GM19467 (cell line): ENCODE results near the gene LGALS9.

Experiments
- ATAC-seq: cut with Tn5 transposase; IDR thresholded peaks from one replicate; pipeline ENCODE4 v1.9.1; 2021; ENCODE audit warnings: mild to moderate bottlenecking, moderate library complexity; ENCODE audit not compliant: unreplicated experiment

Gene LGALS9

GRCh38 chr17:27630607-27631410 is at the start of gene LGALS9:
TSS of gene LGALS9 (plus strand) at chr17:27631188. CDS start at chr17:27631266, 78 bp downstream.
- no peak for ATAC-seq

GRCh38 chr17:27582696-27583095 is 48.3 kb upstream of the LGALS9 start:
- no peak for ATAC-seq

- no peak for ATAC-seq
Observed at GRCh38 chr17:27585153-27585681, 45.8 kb upstream of the LGALS9 start.

GRCh38 chr17:27585792-27586191 is 45.2 kb upstream of the LGALS9 start:
- ATAC-seq: no peak

- no peak for ATAC-seq
Observed at GRCh38 chr17:27586203-27586721, 44.7 kb upstream of the LGALS9 start.

GRCh38 chr17:27588354-27588753 is 42.6 kb upstream of the LGALS9 start:
- ATAC-seq: no peak

GRCh38 chr17:27590864-27591263 is 40.1 kb upstream of the LGALS9 start:
- no peak for ATAC-seq

GRCh38 chr17:27591986-27592385 is 39.0 kb upstream of the LGALS9 start:
- ATAC-seq: no peak

- ATAC-seq: no peak
Observed at GRCh38 chr17:27593232-27593856, 37.6 kb upstream of the LGALS9 start.

GRCh38 chr17:27593857-27594255 is 37.1 kb upstream of the LGALS9 start:
- no peak for ATAC-seq

- no peak for ATAC-seq
Observed at GRCh38 chr17:27595208-27595607, 35.8 kb upstream of the LGALS9 start.

- no peak for ATAC-seq
Observed at GRCh38 chr17:27596096-27596495, 34.9 kb upstream of the LGALS9 start.

- no peak for ATAC-seq
Observed at GRCh38 chr17:27596566-27597187, 34.3 kb upstream of the LGALS9 start.

GRCh38 chr17:27597188-27597580 is 33.8 kb upstream of the LGALS9 start:
- no peak for ATAC-seq

GRCh38 chr17:27597783-27598320 is 33.1 kb upstream of the LGALS9 start:
- ATAC-seq: no peak

- no peak for ATAC-seq
Observed at GRCh38 chr17:27598337-27599050, 32.5 kb upstream of the LGALS9 start.

GRCh38 chr17:27600471-27600870 is 30.5 kb upstream of the LGALS9 start:
- ATAC-seq: no peak

- no peak for ATAC-seq
Observed at GRCh38 chr17:27601069-27601974, 29.7 kb upstream of the LGALS9 start.

GRCh38 chr17:27601975-27602302 is 29.0 kb upstream of the LGALS9 start:
- no peak for ATAC-seq
